HCT116 (cell line): ENCODE measurements around the gene CDC42BPA. TPM values are rescaled to one million over a fixed set of nuclear protein-coding genes. Genes with fewer than 3 reads are reported as not detected.

Experiments
- ATAC-seq: fragments of 200-7000 bp; cut with Tn5 transposase; 2 replicates; pipeline ENCODE4 v1.9.1; 2020; ENCODE audit warnings: mild to moderate bottlenecking, moderate library complexity
- BruUV-seq: library from RNA; stranded (reverse); fragments of 400-500 nt; replicated peaks from 2 replicates; lab custom pipeline; 2021; lab: Mats Ljungman, UMichigan
- CTCF ChIA-PET: fragments of 300-600 bp; sonication (Branson Sonifier 250); formaldehyde crosslinking; loops from one replicate; lab custom pipeline; 2021; ENCODE audit warnings: antibody characterized with exemption; lab: Charles Lee
- POLR2A ChIA-PET: fragments of 300-600, 350-600 bp; sonication (Branson Sonifier 250); formaldehyde crosslinking; loops from one replicate; lab custom pipeline; 2021; ENCODE audit warnings: antibody characterized with exemption; lab: Charles Lee
- RAD21 ChIA-PET, 2 experiments: fragments of 300-600 bp; sonication (Branson Sonifier 250); formaldehyde crosslinking; loops; one replicate each; lab custom pipeline; 2023; ENCODE audit warnings: low total read pairs in 2 of 2; ENCODE audit not compliant: uncharacterized antibody in 2 of 2, unreplicated experiment in 2 of 2, low non-redundant PET in 1 of 2; lab: Charles Lee
- DNase-seq: peaks from one replicate; pipeline ENCODE4 v3.0.0-alpha.2; 2010; ENCODE audit warnings: low read depth, low spot score
- H2AFZ ChIP-seq: fragments of 200-600 bp; shearing (Covaris generic), sonication (generic); 2 replicates; pipeline ENCODE4 v1.6.1; 2017; ENCODE audit warnings: low read depth, mixed run types, mixed read lengths, antibody characterized with exemption, low read length; ENCODE audit not compliant: poor library complexity, severe bottlenecking
- H3K27ac ChIP-seq: 2 replicates; pipeline ENCODE4 v1.5.1; 2012; ENCODE audit warnings: low read depth, low read length
- H3K27me3 ChIP-seq: fragments of 200-600 bp; sonication (generic); 2 replicates; pipeline ENCODE4 v1.6.1; 2016; ENCODE audit warnings: mixed run types, low read length, mixed read lengths; ENCODE audit not compliant: insufficient read depth
- H3K36me3 ChIP-seq, 2 experiments: fragments of 200-500 bp in 1 of 2; fragments of 200-600 bp in 1 of 2; sonication (Bioruptor generic) in 1 of 2; sonication (generic) in 1 of 2; 2 replicates each; pipeline versions ENCODE4 v1.5.1 to v1.6.1; 2014 to 2016; ENCODE audit warnings: low read length in 2 of 2, inconsistent platforms in 1 of 2, mixed read lengths in 1 of 2, mixed run types in 1 of 2; ENCODE audit not compliant: insufficient read depth in 2 of 2, control insufficient read depth in 1 of 2
- H3K4me1 ChIP-seq, 2 experiments: fragments of 200-600 bp in 1 of 2; sonication (generic) in 1 of 2; 2 replicates each; pipeline versions ENCODE4 v1.5.1 to v1.6.1; 2012 to 2017; ENCODE audit warnings: low read length in 2 of 2, inconsistent platforms in 1 of 2, mild to moderate bottlenecking in 1 of 2, mixed read lengths in 1 of 2, mixed run types in 1 of 2, moderate library complexity in 1 of 2; ENCODE audit not compliant: insufficient read depth in 2 of 2, control insufficient read depth in 1 of 2
- H3K4me2 ChIP-seq: fragments of 200-600 bp; sonication (generic); 2 replicates; pipeline ENCODE4 v1.6.1; 2017; ENCODE audit warnings: mixed run types, low read length, mixed read lengths
- H3K4me3 ChIP-seq, 2 experiments: fragments of 200-600 bp in 1 of 2; sonication (generic) in 1 of 2; replicated peaks in 1 of 2; 2 replicates each; pipeline ENCODE4 v1.5.1; 2011 to 2016; ENCODE audit warnings: low read length in 2 of 2, control low read depth in 1 of 2, low read depth in 1 of 2, mild to moderate bottlenecking in 1 of 2, mixed read lengths in 1 of 2, mixed run types in 1 of 2
- H3K79me2 ChIP-seq: fragments of 200-600 bp; sonication (generic); 2 replicates; pipeline ENCODE4 v1.6.1; 2017; ENCODE audit warnings: mild to moderate bottlenecking, mixed run types, low read length, moderate library complexity, mixed read lengths; ENCODE audit not compliant: insufficient read depth
- H3K9ac ChIP-seq: fragments of 200-600 bp; sonication (generic); 2 replicates; pipeline ENCODE4 v1.6.1; 2016; ENCODE audit warnings: low read length, mixed read lengths
- H3K9me2 ChIP-seq: fragments of 200-600 bp; sonication (generic), shearing (Covaris generic); 2 replicates; pipeline ENCODE4 v1.6.1; 2017; ENCODE audit warnings: mixed run types, mild to moderate bottlenecking, moderate library complexity; ENCODE audit not compliant: insufficient read depth
- H3K9me3 ChIP-seq, 2 experiments: fragments of 200-500 bp in 1 of 2; fragments of 200-600 bp in 1 of 2; sonication (Bioruptor generic) in 1 of 2; sonication (generic) in 1 of 2; 2 replicates each; pipeline ENCODE4 v1.6.1; 2014 to 2017; ENCODE audit warnings: low read length in 2 of 2, mixed read lengths in 2 of 2, inconsistent platforms in 1 of 2, low read depth in 1 of 2, mild to moderate bottlenecking in 1 of 2, mixed run types in 1 of 2, moderate library complexity in 1 of 2; ENCODE audit not compliant: control insufficient read depth in 1 of 2, insufficient read depth in 1 of 2
- H4K20me1 ChIP-seq: fragments of 200-600 bp; sonication (generic), shearing (Covaris generic); 2 replicates; pipeline ENCODE4 v1.6.1; 2017; ENCODE audit warnings: mixed run types, mild to moderate bottlenecking, moderate library complexity; ENCODE audit not compliant: insufficient read depth
- FOSL1 ChIP-seq: IDR thresholded peaks from 2 replicates; pipeline ENCODE4 v1.6.1; 2012; ENCODE audit warnings: low read depth
- RAD21 ChIP-seq: IDR thresholded peaks from 2 replicates; pipeline ENCODE4 v1.6.1; 2012; ENCODE audit warnings: low read depth, mild to moderate bottlenecking
- SP1 ChIP-seq: IDR thresholded peaks from 2 replicates; pipeline ENCODE4 v1.6.1; 2012; ENCODE audit warnings: low read depth
- SRF ChIP-seq: IDR thresholded peaks from 2 replicates; pipeline ENCODE4 v1.6.1; 2012; ENCODE audit warnings: low read depth
- ZFX ChIP-seq: fragments of 450-650 bp; IDR thresholded peaks from 2 replicates; pipeline ENCODE4 v1.6.1; 2017
- ZNF274 ChIP-seq: fragments of 200-500 bp; sonication (Bioruptor generic); IDR thresholded peaks from 2 replicates; pipeline ENCODE4 v1.6.1; 2014; ENCODE audit warnings: mild to moderate bottlenecking, low read depth, low read length, inconsistent platforms
- intact Hi-C: fragments of 100-400 bp; cut with micrococcal nuclease; formaldehyde crosslinking; loops from 2 replicates; pipeline ENCODE4 v1.10.0; 2022
- total RNA-seq: library from RNA; stranded (reverse); gene quantifications from one replicate; pipeline ENCODE4 v1.2.1, GENCODE V29; 2021; ENCODE audit not compliant: unreplicated experiment
- TF ChIP-seq, protein P1 (sequence below): IDR thresholded peaks from 2 replicates; pipeline ENCODE4 v1.6.1; 2012
- TF ChIP-seq, protein P2 (sequence below), 3 experiments: fragments of 200-600 bp in 1 of 3; sonication (generic) in 1 of 3; IDR thresholded peaks in 2 of 3; conservative IDR thresholded peaks in 1 of 3; 2 replicates each; pipeline ENCODE4 v1.5.1; 2012 to 2017; ENCODE audit warnings: low read depth in 2 of 3, low read length in 2 of 3, antibody characterized with exemption in 1 of 3, borderline replicate concordance in 1 of 3, control low read depth in 1 of 3, mild to moderate bottlenecking in 1 of 3, mixed read lengths in 1 of 3, mixed run types in 1 of 3, moderate library complexity in 1 of 3; ENCODE audit not compliant: insufficient read depth in 1 of 3
- TF ChIP-seq, protein P3 (sequence below): IDR thresholded peaks from 2 replicates; pipeline ENCODE4 v1.6.1; 2011; ENCODE audit warnings: mild to moderate bottlenecking, low read length, moderate library complexity; ENCODE audit not compliant: insufficient replicate concordance; ENCODE audit errors: extremely low read depth

Gene CDC42BPA
- total RNA-seq, 1 experiment from 2014 or later, result 44.0 TPM

DNA sequence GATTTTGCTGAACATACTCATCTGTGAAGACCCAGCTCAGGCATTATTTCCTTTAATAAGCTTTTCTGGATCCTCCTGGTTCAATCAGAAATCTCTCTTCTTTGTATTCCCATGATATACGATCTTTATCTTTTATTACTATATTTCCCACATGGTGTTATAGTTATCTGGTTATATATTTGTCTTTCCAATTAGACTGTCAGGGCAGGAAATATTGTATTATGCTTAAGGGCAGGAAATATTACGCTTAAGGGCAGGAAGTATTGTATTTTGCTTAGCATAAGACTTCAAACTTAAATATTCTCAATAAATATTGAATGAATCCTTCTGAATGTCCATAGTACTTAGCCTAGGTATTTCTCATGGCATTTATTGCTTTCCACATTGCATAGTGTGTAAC lies 256.0 kb downstream of the CDC42BPA start:
- POLR2A ChIA-PET, result no interaction called here

More for the DNA sequence above, 256.0 kb downstream of the CDC42BPA start:
- no peaks in the 10 kb centered on the region for H3K36me3 ChIP-seq
- H3K4me2 ChIP-seq, result no peak overlapping the region
- ChIA-PET CTCF (no interaction called here), RAD21 (no interaction called here)
- H3K9me2 ChIP-seq, result no peaks in the 10 kb centered on the region
- H3K27ac ChIP-seq, result no peak overlapping the region
- intact Hi-C loops, result no loop called here
- no peaks in the 10 kb centered on the region for H3K27me3 ChIP-seq
- BruUV-seq, result no TSS peak
- H3K9me3 ChIP-seq, result no peaks in the 10 kb centered on the region
- TF ChIP-seq, protein P1, sequence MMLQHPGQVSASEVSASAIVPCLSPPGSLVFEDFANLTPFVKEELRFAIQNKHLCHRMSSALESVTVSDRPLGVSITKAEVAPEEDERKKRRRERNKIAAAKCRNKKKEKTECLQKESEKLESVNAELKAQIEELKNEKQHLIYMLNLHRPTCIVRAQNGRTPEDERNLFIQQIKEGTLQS, result no peak
- TF ChIP-seq, protein P2, sequence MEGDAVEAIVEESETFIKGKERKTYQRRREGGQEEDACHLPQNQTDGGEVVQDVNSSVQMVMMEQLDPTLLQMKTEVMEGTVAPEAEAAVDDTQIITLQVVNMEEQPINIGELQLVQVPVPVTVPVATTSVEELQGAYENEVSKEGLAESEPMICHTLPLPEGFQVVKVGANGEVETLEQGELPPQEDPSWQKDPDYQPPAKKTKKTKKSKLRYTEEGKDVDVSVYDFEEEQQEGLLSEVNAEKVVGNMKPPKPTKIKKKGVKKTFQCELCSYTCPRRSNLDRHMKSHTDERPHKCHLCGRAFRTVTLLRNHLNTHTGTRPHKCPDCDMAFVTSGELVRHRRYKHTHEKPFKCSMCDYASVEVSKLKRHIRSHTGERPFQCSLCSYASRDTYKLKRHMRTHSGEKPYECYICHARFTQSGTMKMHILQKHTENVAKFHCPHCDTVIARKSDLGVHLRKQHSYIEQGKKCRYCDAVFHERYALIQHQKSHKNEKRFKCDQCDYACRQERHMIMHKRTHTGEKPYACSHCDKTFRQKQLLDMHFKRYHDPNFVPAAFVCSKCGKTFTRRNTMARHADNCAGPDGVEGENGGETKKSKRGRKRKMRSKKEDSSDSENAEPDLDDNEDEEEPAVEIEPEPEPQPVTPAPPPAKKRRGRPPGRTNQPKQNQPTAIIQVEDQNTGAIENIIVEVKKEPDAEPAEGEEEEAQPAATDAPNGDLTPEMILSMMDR (IDR thresholded peaks at IDR 0.05 in 2 of 3, conservative IDR thresholded peaks at IDR 0.05 in 1 of 3; ENCODE audit: borderline replicate concordance in 1 of 3, insufficient read depth in 1 of 3, low read depth in 2 of 3, low read length in 2 of 3), result no peak
- TF ChIP-seq SRF (no peak), RAD21 (no peak), FOSL1 (no peak), ZFX (no peak), SP1 (no peak), ZNF274 (no peak)
- TF ChIP-seq, protein P3, sequence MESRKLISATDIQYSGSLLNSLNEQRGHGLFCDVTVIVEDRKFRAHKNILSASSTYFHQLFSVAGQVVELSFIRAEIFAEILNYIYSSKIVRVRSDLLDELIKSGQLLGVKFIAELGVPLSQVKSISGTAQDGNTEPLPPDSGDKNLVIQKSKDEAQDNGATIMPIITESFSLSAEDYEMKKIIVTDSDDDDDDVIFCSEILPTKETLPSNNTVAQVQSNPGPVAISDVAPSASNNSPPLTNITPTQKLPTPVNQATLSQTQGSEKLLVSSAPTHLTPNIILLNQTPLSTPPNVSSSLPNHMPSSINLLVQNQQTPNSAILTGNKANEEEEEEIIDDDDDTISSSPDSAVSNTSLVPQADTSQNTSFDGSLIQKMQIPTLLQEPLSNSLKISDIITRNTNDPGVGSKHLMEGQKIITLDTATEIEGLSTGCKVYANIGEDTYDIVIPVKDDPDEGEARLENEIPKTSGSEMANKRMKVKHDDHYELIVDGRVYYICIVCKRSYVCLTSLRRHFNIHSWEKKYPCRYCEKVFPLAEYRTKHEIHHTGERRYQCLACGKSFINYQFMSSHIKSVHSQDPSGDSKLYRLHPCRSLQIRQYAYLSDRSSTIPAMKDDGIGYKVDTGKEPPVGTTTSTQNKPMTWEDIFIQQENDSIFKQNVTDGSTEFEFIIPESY, result no peak
- TF ChIP-seq, all 23 proteins: peak for 0
- no peak overlapping the region for H2AFZ ChIP-seq
- no peaks in the 10 kb centered on the region for H3K4me1 ChIP-seq
- DNase-seq, result no peak
- H3K4me3 ChIP-seq, result no peak overlapping the region
- H4K20me1 ChIP-seq, result peaks cover 5% of the 10 kb centered on the region; the same call in 1 of the 2 replicates
- no peak overlapping the region for H3K9ac ChIP-seq
- H3K79me2 ChIP-seq, result no peaks in the 10 kb centered on the region
- no peak for ATAC-seq
